NCI-H526 (cell line): ENCODE measurements around the gene HELZ.

Experiments used
- DNase-seq, 2 experiments: peaks; one replicate each; lab custom pipeline; 2025; lab: John Stamatoyannopoulos, UW

Gene HELZ

GRCh38 chr17:67024736-67025135 is 220.3 kb downstream of the HELZ start:
- no peak for DNase-seq

- DNase-seq: no peak
Measured at GRCh38 chr17:67022451-67022810, 222.6 kb downstream of the HELZ start.

- no peak for DNase-seq
Measured at GRCh38 chr17:67021743-67022450, 223.1 kb downstream of the HELZ start.

- DNase-seq: no peak
Measured at GRCh38 chr17:67021196-67021595, 223.8 kb downstream of the HELZ start.
